HepG2 (cell line): Measurements from ENCODE around the gene RAPGEF5. TPM values are rescaled to one million over a fixed set of nuclear protein-coding genes. Genes with fewer than 3 reads are reported as not detected.
A peak's percentile ranks its signal among the peaks of the same experiment; 100 is the strongest.

Source experiments
- ATAC-seq: fragments of 200-7000 bp; cut with Tn5 transposase; 3 replicates; pipeline ENCODE4 v1.9.1; 2020; ENCODE audit warnings: mild to moderate bottlenecking, moderate library complexity
- BruUV-seq: library from RNA; stranded (reverse); fragments of 400-500 nt; replicated peaks from 2 replicates; lab custom pipeline; 2021; lab: Mats Ljungman, UMichigan
- CTCF ChIA-PET: fragments of 300-600 bp; formaldehyde crosslinking; extraction: SDS; loops from one replicate; lab custom pipeline; 2021; ENCODE audit warnings: low total read pairs, inconsistent platforms, low intra/inter-chr PET ratio; lab: Yijun Ruan, JAX
- POLR2A ChIA-PET: fragments of 350-600 bp; sonication (Branson Sonifier 250); formaldehyde crosslinking; loops from one replicate; lab custom pipeline; 2020; ENCODE audit warnings: antibody characterized with exemption, inconsistent platforms; lab: Yijun Ruan, JAX
- DNase-seq: peaks from one replicate; pipeline ENCODE4 v3.0.0-alpha.2; 2015; ENCODE audit warnings: low spot score
- FAIRE-seq: peaks from 3 replicates; lab custom pipeline; 2011; peaks lifted over from hg19 to GRCh38; lab: Jason Lieb, UNC
- H2AFZ ChIP-seq: one replicate; pipeline ENCODE4 v1.6.1; 2011; ENCODE audit warnings: low read length, inconsistent platforms
- H3K27ac ChIP-seq: fragments of 300-600 bp; 3 replicates; pipeline ENCODE4 v1.8.0; 2011; ENCODE audit warnings: mixed run types, mild to moderate bottlenecking, mixed read lengths, low read length, inconsistent platforms; ENCODE audit not compliant: insufficient read depth; ENCODE audit errors: extremely low read length
- H3K27me3 ChIP-seq, 2 experiments: fragments of 200-600 bp in 1 of 2; 2 replicates in 1 of 2; 3 replicates in 1 of 2; pipeline versions ENCODE4 v1.6.0 to v1.8.0; 2011; ENCODE audit warnings: low read length in 2 of 2, mild to moderate bottlenecking in 2 of 2, moderate library complexity in 2 of 2, inconsistent platforms in 1 of 2; ENCODE audit not compliant: insufficient read depth in 2 of 2, control insufficient read depth in 1 of 2
- H3K36me3 ChIP-seq, 2 experiments: fragments of 200-600 bp in 1 of 2; replicated peaks in 1 of 2; 2 replicates in 1 of 2; 3 replicates in 1 of 2; pipeline versions ENCODE4 v1.5.1 to v1.8.0; 2011; ENCODE audit warnings: low read length in 2 of 2, inconsistent platforms in 1 of 2; ENCODE audit not compliant: insufficient read depth in 2 of 2, control insufficient read depth in 1 of 2
- H3K4me1 ChIP-seq: 2 replicates; pipeline ENCODE4 v1.5.1; 2012; ENCODE audit warnings: low read length, inconsistent platforms; ENCODE audit not compliant: insufficient read depth
- H3K4me2 ChIP-seq: 2 replicates; pipeline ENCODE4 v1.6.0; 2011; ENCODE audit warnings: low read depth, low read length, inconsistent platforms
- H3K4me3 ChIP-seq, 3 experiments: fragments of 200-600 bp in 1 of 3; sonication (generic), shearing (Covaris generic) in 1 of 3; replicated peaks in 1 of 3; 2 replicates each; pipeline ENCODE4 v1.5.1; 2011 to 2016; ENCODE audit warnings: low read length in 3 of 3, inconsistent platforms in 2 of 3, low read depth in 2 of 3, mild to moderate bottlenecking in 2 of 3, control low read depth in 1 of 3, mixed read lengths in 1 of 3; ENCODE audit not compliant: insufficient read depth in 1 of 3
- H3K79me2 ChIP-seq: one replicate; pipeline ENCODE4 v1.6.1; 2011; ENCODE audit warnings: low read length, inconsistent platforms; ENCODE audit not compliant: insufficient read depth
- H3K9ac ChIP-seq: 2 replicates; pipeline ENCODE4 v1.6.0; 2011; ENCODE audit warnings: mild to moderate bottlenecking, low read depth, low read length, inconsistent platforms; ENCODE audit not compliant: insufficient read depth
- H3K9me3 ChIP-seq: 2 replicates; pipeline ENCODE4 v1.5.1; 2012; ENCODE audit warnings: mild to moderate bottlenecking, low read length
- H4K20me1 ChIP-seq: 2 replicates; pipeline ENCODE4 v1.6.0; 2011; ENCODE audit warnings: inconsistent platforms, mild to moderate bottlenecking, low read length, moderate library complexity; ENCODE audit not compliant: insufficient read depth
- ATRX ChIP-seq: sonication (generic); formaldehyde crosslinking; IDR thresholded peaks from 2 replicates; pipeline ENCODE4 v1.4.0; 2020; ENCODE audit warnings: missing genetic modification reagents, borderline replicate concordance
- KDM2A ChIP-seq: sonication (generic); formaldehyde crosslinking; IDR thresholded peaks from 2 replicates; pipeline ENCODE4 v1.4.0; 2020; ENCODE audit warnings: low read depth, missing genetic modification reagents, borderline replicate concordance
- KLF9 ChIP-seq: IDR thresholded peaks from 2 replicates; pipeline ENCODE4 v1.6.1; 2016; ENCODE audit warnings: low read depth
- MAZ ChIP-seq, 2 experiments: sonication (generic) in 1 of 2; formaldehyde crosslinking in 1 of 2; IDR thresholded peaks; 2 replicates each; pipeline versions ENCODE4 v1.5.0 to v1.6.1; 2012 to 2020; ENCODE audit warnings: low read depth in 2 of 2, mild to moderate bottlenecking in 2 of 2, borderline replicate concordance in 1 of 2, improper control_type of control experiment in 1 of 2, low read length in 1 of 2, missing genetic modification reagents in 1 of 2, moderate library complexity in 1 of 2
- TBX2 ChIP-seq: sonication (generic); formaldehyde crosslinking; IDR thresholded peaks from 2 replicates; pipeline ENCODE4 v1.5.0; 2020; ENCODE audit warnings: missing genetic modification reagents, mild to moderate bottlenecking, borderline replicate concordance
- ZNF121 ChIP-seq: sonication (generic); formaldehyde crosslinking; IDR thresholded peaks from 2 replicates; pipeline ENCODE4 v1.5.0; 2020; ENCODE audit warnings: mild to moderate bottlenecking, missing genetic modification reagents
- ZNF234 ChIP-seq: sonication (generic); formaldehyde crosslinking; conservative IDR thresholded peaks from 2 replicates; pipeline ENCODE4 v1.5.1; 2020; ENCODE audit warnings: mild to moderate bottlenecking, missing genetic modification reagents
- WGBS: methylation state at CpG from one replicate; pipeline ENCODE4 v1.1.6; 2017; ENCODE audit warnings: low lambda C conversion rate; 5-methylcytosine and 5-hydroxymethylcytosine counted together
- in situ Hi-C: cut with HindIII; loops from 2 replicates; pipeline ENCODE4 v1.10.0; 2017; ENCODE audit warnings: low pct_unique_long_range_greater_than_20kb; ENCODE audit not compliant: extremely low pct_ligation_motif_present
- intact Hi-C: fragments of 100-400 bp; cut with micrococcal nuclease; formaldehyde crosslinking; loops from one replicate; pipeline ENCODE4 v1.10.0; 2022; ENCODE audit not compliant: unreplicated experiment
- polyA plus RNA-seq, 8 experiments: library from polyadenylated mRNA; depleted of rRNA in 3 of 8; stranded (reverse) in 7 of 8; unstranded in 1 of 8; fragments of >200 nt; fragmentation: Illumina TruSeq in 4 of 8; extraction: Trizol in 4 of 8; gene quantifications; 2 replicates each; pipeline versions ENCODE4 v1.2.1 to v1.2.3, GENCODE V29; 2011 to 2016; ENCODE audit warnings: low read depth in 4 of 8, missing spikeins in 1 of 8, mixed read lengths in 1 of 8; ENCODE audit not compliant: insufficient read depth in 1 of 8
- total RNA-seq, 5 experiments: library from RNA; depleted of rRNA; stranded (reverse); fragments of >200 nt; fragmentation: Illumina TruSeq; extraction: Trizol; gene quantifications; 2 replicates each; pipeline ENCODE4 v1.2.3, GENCODE V29; 2016; ENCODE audit warnings: low read depth in 1 of 5
- TF ChIP-seq, protein P1 (sequence below): sonication (generic); formaldehyde crosslinking; IDR thresholded peaks from 2 replicates; pipeline ENCODE4 v1.4.0; 2020; ENCODE audit warnings: missing genetic modification reagents, mild to moderate bottlenecking, borderline replicate concordance
- TF ChIP-seq, protein P2 (sequence below): sonication (generic); formaldehyde crosslinking; conservative IDR thresholded peaks from 2 replicates; pipeline ENCODE4 v1.5.0; 2020; ENCODE audit warnings: missing genetic modification reagents
- TF ChIP-seq, protein P3 (sequence below): sonication (generic); formaldehyde crosslinking; IDR thresholded peaks from 2 replicates; pipeline ENCODE4 v1.5.0; 2020; ENCODE audit warnings: missing genetic modification reagents

RAPGEF5 gene
- total and polyA plus RNA-seq, 2 of the 13 experiments (the other 11 are each of a cell fraction or from before 2014, with no cell fraction given) = 17.1 to 23.4 TPM

GRCh38 chr7:22255342-22255741, 101.6 kb downstream of the RAPGEF5 start:
- no peak overlapping the region for H2AFZ ChIP-seq
- TF ChIP-seq ZNF121 (CRISPR knock-in tag) (peak; percentile 28; the same call in 1 of the 2 replicates), ZNF234 (CRISPR knock-in tag) (no peak), KLF9 (CRISPR knock-in tag) (no peak)
- TF ChIP-seq, protein P1, sequence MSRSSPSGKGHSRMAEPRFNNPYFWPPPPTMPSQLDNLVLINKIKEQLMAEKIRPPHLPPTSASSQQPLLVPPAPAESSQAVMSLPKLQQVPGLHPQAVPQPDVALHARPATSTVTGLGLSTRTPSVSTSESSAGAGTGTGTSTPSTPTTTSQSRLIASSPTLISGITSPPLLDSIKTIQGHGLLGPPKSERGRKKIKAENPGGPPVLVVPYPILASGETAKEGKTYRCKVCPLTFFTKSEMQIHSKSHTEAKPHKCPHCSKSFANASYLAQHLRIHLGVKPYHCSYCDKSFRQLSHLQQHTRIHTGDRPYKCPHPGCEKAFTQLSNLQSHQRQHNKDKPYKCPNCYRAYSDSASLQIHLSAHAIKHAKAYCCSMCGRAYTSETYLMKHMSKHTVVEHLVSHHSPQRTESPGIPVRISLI (CRISPR knock-in tag) = no peak
- ATAC-seq (no peak), DNase-seq (no peak), FAIRE-seq (no peak)
- H3K4me2 ChIP-seq = no peak overlapping the region
- H3K27me3 ChIP-seq = no peaks in the 10 kb centered on the region
- no TSS peak for BruUV-seq
- ChIA-PET CTCF (no interaction called here), POLR2A (no interaction called here)
- in situ Hi-C loops (no loop called here), intact Hi-C loops (no loop called here)
- H3K79me2 ChIP-seq = no peaks in the 10 kb centered on the region
- WGBS = 100% methylated on average over 1 of the region's 1 CpG
- H3K4me3 ChIP-seq = no peak overlapping the region
- H3K4me1 ChIP-seq = no peaks in the 10 kb centered on the region
- H3K27ac ChIP-seq = no peak overlapping the region
- peaks cover 4 to 33% of the 10 kb centered on the region in 2 experiments; a peak in 4 of 5 replicates for H3K36me3 ChIP-seq
- H4K20me1 ChIP-seq = peaks cover 7% of the 10 kb centered on the region
- no peak overlapping the region for H3K9ac ChIP-seq
- H3K9me3 ChIP-seq = no peaks in the 10 kb centered on the region

GRCh38 chr7:22252936-22253536, 103.9 kb downstream of the RAPGEF5 start:
- Histone ChIP-seq H3K27me3 (no peaks in the 10 kb centered on the region), H3K36me3 (peaks cover 4 to 33% of the 10 kb centered on the region in 2 experiments; a peak in 4 of 5 replicates), H4K20me1 (peaks cover 7% of the 10 kb centered on the region), H3K4me1 (no peaks in the 10 kb centered on the region), H3K9ac (no peak overlapping the region), H3K9me3 (no peaks in the 10 kb centered on the region), H3K27ac (no peak overlapping the region), H3K4me2 (no peak overlapping the region), H3K79me2 (no peaks in the 10 kb centered on the region), H2AFZ (no peak overlapping the region)
- intact Hi-C loops (no loop called here), in situ Hi-C loops (no loop called here)
- ATAC-seq = no peak
- no peak for DNase-seq
- FAIRE-seq = no peak
- ChIA-PET CTCF (no interaction called here), POLR2A (no interaction called here)
- whole genome bisulfite sequencing = 97% methylated on average over 7 of the region's 7 CpGs
- no peak for TF ChIP-seq TBX2 (CRISPR knock-in tag)
- TF ChIP-seq MAZ (IDR thresholded peaks at IDR 0.05; ENCODE audit: borderline replicate concordance, low read depth, low read length) = no peak
- TF ChIP-seq MAZ (CRISPR knock-in tag; IDR thresholded peaks at IDR 0.05; ENCODE audit: low read depth) = no peak
- no peak for TF ChIP-seq ATRX (CRISPR knock-in tag)
- TF ChIP-seq, protein P2, sequence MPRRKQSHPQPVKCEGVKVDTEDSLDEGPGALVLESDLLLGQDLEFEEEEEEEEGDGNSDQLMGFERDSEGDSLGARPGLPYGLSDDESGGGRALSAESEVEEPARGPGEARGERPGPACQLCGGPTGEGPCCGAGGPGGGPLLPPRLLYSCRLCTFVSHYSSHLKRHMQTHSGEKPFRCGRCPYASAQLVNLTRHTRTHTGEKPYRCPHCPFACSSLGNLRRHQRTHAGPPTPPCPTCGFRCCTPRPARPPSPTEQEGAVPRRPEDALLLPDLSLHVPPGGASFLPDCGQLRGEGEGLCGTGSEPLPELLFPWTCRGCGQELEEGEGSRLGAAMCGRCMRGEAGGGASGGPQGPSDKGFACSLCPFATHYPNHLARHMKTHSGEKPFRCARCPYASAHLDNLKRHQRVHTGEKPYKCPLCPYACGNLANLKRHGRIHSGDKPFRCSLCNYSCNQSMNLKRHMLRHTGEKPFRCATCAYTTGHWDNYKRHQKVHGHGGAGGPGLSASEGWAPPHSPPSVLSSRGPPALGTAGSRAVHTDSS (CRISPR knock-in tag) = no peak
- TF ChIP-seq, protein P3, sequence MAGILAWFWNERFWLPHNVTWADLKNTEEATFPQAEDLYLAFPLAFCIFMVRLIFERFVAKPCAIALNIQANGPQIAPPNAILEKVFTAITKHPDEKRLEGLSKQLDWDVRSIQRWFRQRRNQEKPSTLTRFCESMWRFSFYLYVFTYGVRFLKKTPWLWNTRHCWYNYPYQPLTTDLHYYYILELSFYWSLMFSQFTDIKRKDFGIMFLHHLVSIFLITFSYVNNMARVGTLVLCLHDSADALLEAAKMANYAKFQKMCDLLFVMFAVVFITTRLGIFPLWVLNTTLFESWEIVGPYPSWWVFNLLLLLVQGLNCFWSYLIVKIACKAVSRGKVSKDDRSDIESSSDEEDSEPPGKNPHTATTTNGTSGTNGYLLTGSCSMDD (CRISPR knock-in tag) = no peak
- TF ChIP-seq KDM2A (CRISPR knock-in tag) = no peak
- TF ChIP-seq, all 625 proteins: peak for 0
- H3K4me3 ChIP-seq = no peak overlapping the region
- no TSS peak for BruUV-seq
